DND-41 (cell line): ENCODE data around the gene SUMO3.
A peak's percentile ranks its signal among the peaks of the same experiment; 100 is the strongest.

Experiments used
- EZH2 ChIP-seq: IDR thresholded peaks from 3 replicates; pipeline ENCODE4 v1.6.1; 2012; ENCODE audit warnings: borderline replicate concordance, low read depth, mild to moderate bottlenecking, moderate library complexity, low read length, inconsistent platforms; ENCODE audit not compliant: severe bottlenecking
- TF ChIP-seq, protein P1 (sequence below): IDR thresholded peaks from 2 replicates; pipeline ENCODE4 v1.5.1; 2012; ENCODE audit warnings: borderline replicate concordance, low read length, moderate library complexity, mild to moderate bottlenecking; ENCODE audit not compliant: poor library complexity, severe bottlenecking; ENCODE audit errors: extremely low read depth

DNA sequence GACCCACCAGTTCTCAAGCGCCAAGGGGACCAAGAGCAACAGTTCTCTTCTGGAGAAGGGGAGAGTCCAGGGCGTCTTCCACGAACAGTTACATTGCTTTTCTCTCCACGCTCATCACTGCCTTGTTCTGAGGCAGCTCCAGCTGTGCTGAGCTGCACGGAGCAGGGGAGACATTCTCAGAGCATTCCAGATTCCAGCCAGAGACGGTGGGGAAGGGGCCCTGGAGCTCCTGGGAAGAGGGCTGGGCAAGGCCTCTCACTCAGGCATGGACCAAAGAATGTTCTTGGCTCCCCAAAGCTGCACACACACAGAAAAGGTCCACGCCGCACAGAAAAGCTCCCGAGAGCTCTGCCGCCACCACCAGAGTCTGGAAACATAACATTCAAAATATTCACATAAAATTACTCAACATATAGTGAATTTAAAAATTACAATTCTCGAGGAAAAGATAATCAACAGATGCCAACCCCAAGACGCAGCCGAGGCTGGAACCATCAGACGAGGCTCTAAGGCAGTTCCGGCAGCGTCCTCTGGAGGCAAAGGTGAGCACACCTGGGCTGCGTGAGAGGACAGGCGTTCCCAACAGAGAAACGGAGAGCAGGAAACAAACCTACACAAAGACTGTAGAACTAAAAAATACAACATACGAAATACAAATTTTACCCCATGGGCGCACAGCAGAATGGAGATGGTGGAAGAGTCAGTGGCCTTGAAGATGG, 56.7 kb downstream of the SUMO3 start:
- TF ChIP-seq, protein P1, sequence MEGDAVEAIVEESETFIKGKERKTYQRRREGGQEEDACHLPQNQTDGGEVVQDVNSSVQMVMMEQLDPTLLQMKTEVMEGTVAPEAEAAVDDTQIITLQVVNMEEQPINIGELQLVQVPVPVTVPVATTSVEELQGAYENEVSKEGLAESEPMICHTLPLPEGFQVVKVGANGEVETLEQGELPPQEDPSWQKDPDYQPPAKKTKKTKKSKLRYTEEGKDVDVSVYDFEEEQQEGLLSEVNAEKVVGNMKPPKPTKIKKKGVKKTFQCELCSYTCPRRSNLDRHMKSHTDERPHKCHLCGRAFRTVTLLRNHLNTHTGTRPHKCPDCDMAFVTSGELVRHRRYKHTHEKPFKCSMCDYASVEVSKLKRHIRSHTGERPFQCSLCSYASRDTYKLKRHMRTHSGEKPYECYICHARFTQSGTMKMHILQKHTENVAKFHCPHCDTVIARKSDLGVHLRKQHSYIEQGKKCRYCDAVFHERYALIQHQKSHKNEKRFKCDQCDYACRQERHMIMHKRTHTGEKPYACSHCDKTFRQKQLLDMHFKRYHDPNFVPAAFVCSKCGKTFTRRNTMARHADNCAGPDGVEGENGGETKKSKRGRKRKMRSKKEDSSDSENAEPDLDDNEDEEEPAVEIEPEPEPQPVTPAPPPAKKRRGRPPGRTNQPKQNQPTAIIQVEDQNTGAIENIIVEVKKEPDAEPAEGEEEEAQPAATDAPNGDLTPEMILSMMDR = peak; percentile 56
- TF ChIP-seq EZH2 = no peak
